GM12878 (cell line): ENCODE measurements around the gene MEDAG. TPM values are rescaled to one million over a fixed set of nuclear protein-coding genes. Genes with fewer than 3 reads are reported as not detected.

Experiments
- ATAC-seq: fragments of 200-7000 bp; cut with Tn5 transposase; 3 replicates; pipeline ENCODE4 v1.9.1; 2020; ENCODE audit warnings: mild to moderate bottlenecking, moderate library complexity
- BruUV-seq: library from RNA; stranded (reverse); fragments of 400-500 nt; replicated peaks from 2 replicates; lab custom pipeline; 2021; lab: Mats Ljungman, UMichigan
- CTCF ChIA-PET: fragments of 300-600 bp; sonication (Branson Sonifier 250); formaldehyde crosslinking; extraction: SDS; loops from one replicate; lab custom pipeline; 2021; ENCODE audit warnings: inconsistent platforms; lab: Yijun Ruan, JAX
- POLR2A ChIA-PET: fragments of 350-600 bp; formaldehyde crosslinking; extraction: SDS; loops from one replicate; lab custom pipeline; 2021; ENCODE audit warnings: inconsistent platforms; lab: Charles Lee
- RAD21 ChIA-PET: fragments of 300-600 bp; sonication (Branson Sonifier 250); formaldehyde crosslinking; loops from one replicate; lab custom pipeline; 2023; ENCODE audit warnings: antibody characterized with exemption; ENCODE audit not compliant: unreplicated experiment; lab: Charles Lee
- SMC1A ChIA-PET: fragments of 300-600 bp; sonication (Branson Sonifier 250); formaldehyde crosslinking; loops from one replicate; lab custom pipeline; 2023; ENCODE audit not compliant: unreplicated experiment, uncharacterized antibody; lab: Charles Lee
- DNase-seq: peaks from one replicate; pipeline ENCODE4 v3.0.0-alpha.2; 2011; ENCODE audit warnings: low read depth, low spot score
- FAIRE-seq: peaks from 3 replicates; lab custom pipeline; 2011; peaks lifted over from hg19 to GRCh38; lab: Jason Lieb, UNC
- H2AFZ ChIP-seq: 2 replicates; pipeline ENCODE4 v1.6.0; 2011; ENCODE audit warnings: low read depth, low read length, control low read depth; ENCODE audit not compliant: control insufficient read depth
- H3K27ac ChIP-seq: 2 replicates; pipeline ENCODE4 v1.5.1; 2011; ENCODE audit warnings: control low read depth; ENCODE audit not compliant: control insufficient read depth, insufficient read depth
- H3K27me3 ChIP-seq, 2 experiments: replicated peaks in 1 of 2; 2 replicates each; pipeline versions ENCODE4 v1.6.0 to v1.6.1; 2011; ENCODE audit warnings: low read length in 1 of 2; ENCODE audit not compliant: control insufficient read depth in 2 of 2, insufficient read depth in 2 of 2
- H3K36me3 ChIP-seq, 2 experiments: 2 replicates each; pipeline ENCODE4 v1.5.1; 2011; ENCODE audit warnings: low read length in 1 of 2; ENCODE audit not compliant: control insufficient read depth in 2 of 2, insufficient read depth in 2 of 2
- H3K4me1 ChIP-seq: 2 replicates; pipeline ENCODE4 v1.6.1; 2011; ENCODE audit warnings: mild to moderate bottlenecking, low read length, moderate library complexity, mixed read lengths; ENCODE audit not compliant: control insufficient read depth, insufficient read depth
- H3K4me2 ChIP-seq: 2 replicates; pipeline ENCODE4 v1.6.0; 2011; ENCODE audit warnings: control low read depth; ENCODE audit not compliant: control insufficient read depth, insufficient read depth
- H3K4me3 ChIP-seq: fragments of 200-600 bp; sonication (generic); 2 replicates; pipeline ENCODE4 v1.5.1; 2016
- H3K79me2 ChIP-seq: 2 replicates; pipeline ENCODE4 v1.6.0; 2011; ENCODE audit warnings: low read length; ENCODE audit not compliant: control insufficient read depth, insufficient read depth
- H3K9ac ChIP-seq: 2 replicates; pipeline ENCODE4 v1.8.0; 2011; ENCODE audit warnings: low read length, control low read depth, mixed read lengths; ENCODE audit not compliant: control insufficient read depth, insufficient read depth
- H3K9me3 ChIP-seq: replicated peaks from 3 replicates; pipeline ENCODE4 v1.5.1; 2011; ENCODE audit warnings: mild to moderate bottlenecking, low read length; ENCODE audit not compliant: control insufficient read depth, insufficient read depth
- H4K20me1 ChIP-seq: 2 replicates; pipeline ENCODE4 v1.6.0; 2011; ENCODE audit not compliant: control insufficient read depth, insufficient read depth
- ATF7 ChIP-seq: fragments of 450-650 bp; IDR thresholded peaks from 2 replicates; pipeline ENCODE4 v1.6.1; 2016; ENCODE audit warnings: low read depth, mild to moderate bottlenecking
- CEBPB ChIP-seq, 2 experiments: fragments of 150-350 bp in 1 of 2; IDR thresholded peaks; 2 replicates each; pipeline ENCODE4 v1.6.1; 2012 to 2014; ENCODE audit warnings: low read depth in 2 of 2, low read length in 2 of 2, borderline replicate concordance in 1 of 2, inconsistent platforms in 1 of 2
- CTCF ChIP-seq, 3 experiments: IDR thresholded peaks in 2 of 3; conservative IDR thresholded peaks in 1 of 3; 2 replicates each; pipeline ENCODE4 v1.5.1; 2011; ENCODE audit warnings: low read depth in 3 of 3, low read length in 3 of 3, mild to moderate bottlenecking in 3 of 3, control low read depth in 2 of 3, moderate library complexity in 2 of 3, inconsistent platforms in 1 of 3, mixed read lengths in 1 of 3; ENCODE audit not compliant: control insufficient read depth in 2 of 3, insufficient read depth in 1 of 3; ENCODE audit errors: extremely low read depth in 1 of 3
- EZH2 ChIP-seq: IDR thresholded peaks from 2 replicates; pipeline ENCODE4 v1.6.1; 2012; ENCODE audit warnings: low read depth, mild to moderate bottlenecking, control low read depth, inconsistent platforms, low read length, borderline replicate concordance; ENCODE audit not compliant: control insufficient read depth
- IKZF1 ChIP-seq: fragments of 450-650 bp; conservative IDR thresholded peaks from 2 replicates; pipeline ENCODE4 v1.6.1; 2017; ENCODE audit warnings: antibody characterized with exemption, mild to moderate bottlenecking
- IRF4 ChIP-seq: IDR thresholded peaks from 2 replicates; pipeline ENCODE4 v1.6.1; 2011; ENCODE audit warnings: low read depth, low read length
- IRF5 ChIP-seq: fragments of 450-650 bp; IDR thresholded peaks from 2 replicates; pipeline ENCODE4 v1.6.1; 2017; ENCODE audit warnings: borderline replicate concordance
- MEF2A ChIP-seq: IDR thresholded peaks from 2 replicates; pipeline ENCODE4 v1.6.1; 2011; ENCODE audit warnings: low read depth, mild to moderate bottlenecking, low read length, moderate library complexity; ENCODE audit not compliant: insufficient read depth
- MTA3 ChIP-seq: IDR thresholded peaks from 2 replicates; pipeline ENCODE4 v1.6.1; 2012; ENCODE audit warnings: low read length, inconsistent platforms, borderline replicate concordance
- MXI1 ChIP-seq: fragments of 150-350 bp; IDR thresholded peaks from 2 replicates; pipeline ENCODE4 v1.6.1; 2011; ENCODE audit warnings: low read depth, mild to moderate bottlenecking, inconsistent platforms, low read length, improper control_type of control experiment
- RAD21 ChIP-seq: IDR thresholded peaks from 2 replicates; pipeline ENCODE4 v1.6.1; 2011; ENCODE audit warnings: mild to moderate bottlenecking, low read depth, low read length, moderate library complexity; ENCODE audit not compliant: insufficient read depth
- STAT1 ChIP-seq: fragments of 450-650 bp; conservative IDR thresholded peaks from 2 replicates; pipeline ENCODE4 v1.6.1; 2014; ENCODE audit warnings: antibody characterized with exemption, mild to moderate bottlenecking
- TARDBP ChIP-seq: IDR thresholded peaks from 2 replicates; pipeline ENCODE4 v1.6.1; 2016; ENCODE audit warnings: borderline replicate concordance
- TBL1XR1 ChIP-seq: IDR thresholded peaks from 2 replicates; pipeline ENCODE4 v1.6.1; 2012; ENCODE audit warnings: low read depth, low read length, improper control_type of control experiment
- WRNIP1 ChIP-seq: IDR thresholded peaks from 2 replicates; pipeline ENCODE4 v1.6.1; 2011; ENCODE audit warnings: low read depth, low read length, improper control_type of control experiment, borderline replicate concordance
- ZNF217 ChIP-seq: fragments of 450-650 bp; IDR thresholded peaks from 2 replicates; pipeline ENCODE4 v1.6.1; 2017; ENCODE audit warnings: antibody characterized with exemption, mild to moderate bottlenecking
- ZNF687 ChIP-seq: fragments of 450-650 bp; IDR thresholded peaks from 2 replicates; pipeline ENCODE4 v1.6.1; 2017; ENCODE audit warnings: mild to moderate bottlenecking, moderate library complexity
- WGBS: methylation state at CpG from one replicate; pipeline ENCODE4 v1.1.6; 2016; ENCODE audit warnings: low lambda C conversion rate; ENCODE audit not compliant: insufficient replicate concordance, insufficient coverage; ENCODE audit errors: missing lambda C conversion rate; 5-methylcytosine and 5-hydroxymethylcytosine counted together
- in situ Hi-C: fragments of 300-500 bp; cut with MboI; formaldehyde crosslinking; loops from 9 replicates; pipeline ENCODE4 v1.14.3; 2018; ENCODE audit warnings: mixed read lengths
- intact Hi-C: fragments of 100-400 bp; cut with micrococcal nuclease; formaldehyde crosslinking; loops from one replicate; pipeline ENCODE4 v1.14.2; 2022; ENCODE audit not compliant: unreplicated experiment
- polyA plus RNA-seq, 11 experiments: library from polyadenylated mRNA; depleted of rRNA in 4 of 11; unstranded in 6 of 11; stranded (reverse) in 5 of 11; fragments of >200 nt; fragmentation: Nextera tagmentation in 4 of 11; fragmentation: Illumina TruSeq in 1 of 11; extraction: Ambion mirVana in 4 of 11; extraction: Trizol in 1 of 11; gene quantifications; 1 replicate in 1 of 11; 2 replicates in 10 of 11; pipeline versions ENCODE4 v1.2.1 to v1.2.3, GENCODE V29; 2011 to 2016; ENCODE audit warnings: inconsistent platforms in 2 of 11, missing spikeins in 2 of 11, low read depth in 1 of 11
- total RNA-seq, 4 experiments: library from RNA; depleted of rRNA in 3 of 4; stranded (reverse); fragments of >200 nt in 3 of 4; fragmentation: Illumina TruSeq in 1 of 4; extraction: Trizol in 1 of 4; gene quantifications; 2 replicates each; pipeline versions ENCODE4 v1.2.1 to v1.2.3, GENCODE V29; 2013 to 2021

Gene MEDAG
- total and polyA plus RNA-seq, 10 of the 15 experiments (the other 5 are each of a cell fraction or from before 2014, with no cell fraction given): 0.03 TPM; not detected in 9

- Histone ChIP-seq H2AFZ (no peak overlapping the region), H3K4me2 (no peak overlapping the region), H3K27ac (no peak overlapping the region), H3K4me3 (no peak overlapping the region), H3K9me3 (no peaks in the 10 kb centered on the region), H3K79me2 (no peaks in the 10 kb centered on the region), H4K20me1 (0 out of 2 replicates have a peak, but pooled peaks cover 2% of the 10 kb centered on the region), H3K27me3 (peaks cover 0 to 4% of the 10 kb centered on the region in 2 experiments; a peak in 2 of 4 replicates), H3K36me3 (no peaks in the 10 kb centered on the region), H3K9ac (no peak overlapping the region), H3K4me1 (no peaks in the 10 kb centered on the region)
- POLR2A ChIA-PET: no interaction called here
- SMC1A ChIA-PET: no interaction called here
- intact Hi-C loops: loop anchor here (5.0 kb wide), 2 partner anchors 57 to 197 kb away; no protein-coding TSS in a partner anchor
- in situ Hi-C loops: no loop called here
- DNase-seq: no peak
- 54% methylated on average over 7 of the region's 7 CpGs for WGBS
- no peak for ATAC-seq
- TF ChIP-seq WRNIP1 (no peak), EZH2 (no peak), RAD21 (no peak), IRF4 (no peak), MEF2A (no peak), MXI1 (no peak), ATF7 (no peak), TBL1XR1 (no peak), IKZF1 (no peak), TARDBP (no peak), ZNF217 (no peak), CTCF (IDR thresholded peaks at IDR 0.05 in 2 of 3, conservative IDR thresholded peaks at IDR 0.05 in 1 of 3; ENCODE audit: control insufficient read depth in 2 of 3, extremely low read depth in 1 of 3, insufficient read depth in 1 of 3, low read depth in 3 of 3, low read length in 3 of 3) (no peak), STAT1 (no peak), MTA3 (no peak), CEBPB (IDR thresholded peaks at IDR 0.05; ENCODE audit: borderline replicate concordance in 1 of 2, low read depth in 2 of 2, low read length in 2 of 2) (no peak), IRF5 (no peak), ZNF687 (no peak)
- RAD21 ChIA-PET: no interaction called here
- CTCF ChIA-PET: no interaction called here
- FAIRE-seq: no peak
- BruUV-seq: no TSS peak
Observed at GRCh38 chr13:30869491-30869890, 36.6 kb upstream of the MEDAG start.
